Mucosa of descending colon (tissue), 3 donors: ENCODE data around the gene IQCF5. TPM values are rescaled to one million over a fixed set of nuclear protein-coding genes. Genes with fewer than 3 reads are reported as not detected.
"Not testable (repeated sequence)": the region's sequence is repeated elsewhere in the genome, so short reads cannot be mapped to it uniquely, and the experiment has no call there.

Experiments
- ATAC-seq: fragments of 200-7000 bp; cut with Tn5 transposase; one replicate; pipeline ENCODE4 v1.9.1; 2020; ENCODE audit warnings: mild to moderate bottlenecking, moderate library complexity
- DNase-seq, 3 donors: peaks; one replicate each; pipeline ENCODE4 v3.0.0-alpha.2; 2020
- H3K36me3 ChIP-seq: fragments of 200-600 bp; one replicate; pipeline ENCODE4 v1.8.0; 2021; ENCODE audit warnings: low read depth, mild to moderate bottlenecking
- H3K4me1 ChIP-seq: fragments of 200-600 bp; one replicate; pipeline ENCODE4 v1.8.0; 2021; ENCODE audit warnings: low read depth, mild to moderate bottlenecking
- H3K4me3 ChIP-seq: fragments of 200-600 bp; one replicate; pipeline ENCODE4 v1.8.0; 2021; ENCODE audit warnings: mild to moderate bottlenecking
- H3K9me3 ChIP-seq: fragments of 200-600 bp; one replicate; pipeline ENCODE4 v1.8.0; 2021; ENCODE audit warnings: mild to moderate bottlenecking
- intact Hi-C, 2 donors: fragments of 100-400 bp; cut with DNase I in 1 of 2; cut with micrococcal nuclease in 1 of 2; formaldehyde crosslinking; loops; one replicate each; pipeline versions ENCODE4 v1.11.0 to v1.11.1; 2022; cut with DNase I, micrococcal nuclease
- total RNA-seq, 3 donors: library from RNA; stranded (reverse); fragmentation: NEBNext Ultra II Directional in 2 of 3; extraction: Animal tissue kit (Norgen Biotek cat#: 25700) in 2 of 3; gene quantifications; one replicate each; pipeline versions ENCODE4 v1.2.1 to v1.2.4, GENCODE V29; 2021 to 2023
- TF ChIP-seq, protein P1 (sequence below): fragments of 200-600 bp; IDR thresholded peaks from one replicate; pipeline ENCODE4 v1.8.0; 2022; ENCODE audit warnings: antibody characterized with exemption, mild to moderate bottlenecking
- donor health status: DM: no; HTN: no; CAD: no; lungs with moderate emphysema.
- donor health status: DM: no; HTN: no; CAD: no.
- donor health status: DM: no; HTN: yes; CAD: no.

Gene IQCF5
- total RNA-seq, 3 donors from 2014 or later, result not detected

DNA sequence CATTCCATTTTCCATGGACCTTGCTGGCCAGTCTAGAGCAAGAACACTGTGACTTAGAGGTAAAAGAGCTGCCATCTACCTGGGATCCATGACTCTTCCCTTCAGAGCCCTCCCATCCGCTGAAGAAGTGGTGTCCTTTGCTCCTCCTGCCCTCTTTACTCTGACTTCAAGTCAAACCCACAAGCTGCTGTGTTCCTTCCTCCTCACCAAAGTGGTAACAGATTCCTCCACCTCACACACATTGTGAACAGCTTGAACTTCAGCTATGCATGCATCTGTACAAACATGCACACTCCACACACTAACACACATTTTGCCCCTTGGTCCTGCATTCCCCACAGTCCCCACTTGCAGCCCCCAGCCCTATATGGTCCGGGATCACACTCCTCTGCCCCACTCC lies 990 bp downstream of the IQCF5 start:
- intact Hi-C loops, result no loop called here
- H3K36me3 ChIP-seq, result no peaks in the 10 kb centered on the region
- no peak for ATAC-seq
- H3K9me3 ChIP-seq, result no peaks in the 10 kb centered on the region
- TF ChIP-seq, protein P1, sequence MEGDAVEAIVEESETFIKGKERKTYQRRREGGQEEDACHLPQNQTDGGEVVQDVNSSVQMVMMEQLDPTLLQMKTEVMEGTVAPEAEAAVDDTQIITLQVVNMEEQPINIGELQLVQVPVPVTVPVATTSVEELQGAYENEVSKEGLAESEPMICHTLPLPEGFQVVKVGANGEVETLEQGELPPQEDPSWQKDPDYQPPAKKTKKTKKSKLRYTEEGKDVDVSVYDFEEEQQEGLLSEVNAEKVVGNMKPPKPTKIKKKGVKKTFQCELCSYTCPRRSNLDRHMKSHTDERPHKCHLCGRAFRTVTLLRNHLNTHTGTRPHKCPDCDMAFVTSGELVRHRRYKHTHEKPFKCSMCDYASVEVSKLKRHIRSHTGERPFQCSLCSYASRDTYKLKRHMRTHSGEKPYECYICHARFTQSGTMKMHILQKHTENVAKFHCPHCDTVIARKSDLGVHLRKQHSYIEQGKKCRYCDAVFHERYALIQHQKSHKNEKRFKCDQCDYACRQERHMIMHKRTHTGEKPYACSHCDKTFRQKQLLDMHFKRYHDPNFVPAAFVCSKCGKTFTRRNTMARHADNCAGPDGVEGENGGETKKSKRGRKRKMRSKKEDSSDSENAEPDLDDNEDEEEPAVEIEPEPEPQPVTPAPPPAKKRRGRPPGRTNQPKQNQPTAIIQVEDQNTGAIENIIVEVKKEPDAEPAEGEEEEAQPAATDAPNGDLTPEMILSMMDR, result no peak
- H3K4me1 ChIP-seq, result no peaks in the 10 kb centered on the region
- DNase-seq, result no peak
- no peak overlapping the region for H3K4me3 ChIP-seq

DNA sequence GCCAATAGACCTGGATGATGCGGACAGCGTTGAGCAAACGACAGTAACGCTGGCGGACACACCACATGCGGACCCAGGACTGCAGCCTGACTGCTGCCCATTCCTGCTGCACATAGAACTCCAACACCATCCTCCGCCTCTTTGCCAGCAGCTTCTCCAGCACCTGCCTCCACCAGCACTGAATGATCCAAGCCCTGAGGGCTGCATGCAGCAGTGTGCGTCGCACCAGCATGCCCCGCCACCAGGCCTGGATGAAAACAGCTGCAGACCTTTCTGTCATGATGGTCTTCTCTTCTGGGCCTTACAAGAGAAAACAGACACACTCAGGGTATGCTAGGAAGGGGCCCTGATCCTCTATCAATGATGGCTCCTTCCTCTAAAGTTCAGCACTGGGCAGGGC lies 1.5 kb downstream of the IQCF5 start:
- H3K9me3 ChIP-seq, result no peaks in the 10 kb centered on the region
- no peak for DNase-seq
- no peak overlapping the region for H3K4me3 ChIP-seq
- intact Hi-C loops, result no loop called here
- H3K4me1 ChIP-seq, result no peaks in the 10 kb centered on the region
- TF ChIP-seq, protein P1, result no peak
- H3K36me3 ChIP-seq, result no peaks in the 10 kb centered on the region
- no peak for ATAC-seq

DNA sequence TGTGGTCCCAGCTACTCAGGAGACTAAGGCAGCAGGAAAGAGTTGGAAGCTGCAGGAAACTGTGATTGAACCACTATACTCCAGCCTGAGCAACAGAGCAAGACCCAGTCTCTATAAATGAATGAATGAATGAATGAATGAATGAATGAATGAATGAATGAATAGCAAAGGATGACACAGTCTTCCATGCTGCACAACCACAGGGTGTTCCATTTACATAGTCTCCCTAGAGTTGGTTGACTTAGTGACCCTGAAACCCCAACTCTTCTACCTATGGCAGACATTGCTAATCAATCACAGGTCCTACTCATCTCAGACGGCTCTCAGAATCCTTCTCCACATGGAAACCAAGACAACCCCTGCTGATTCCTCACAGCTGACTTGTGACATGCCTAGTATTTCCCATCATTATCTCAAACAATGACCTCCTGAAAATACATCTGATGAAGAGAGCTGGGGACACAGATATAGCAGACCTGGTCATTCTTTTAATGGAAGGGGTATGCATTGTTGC lies 2.1 kb downstream of the IQCF5 start:
- ATAC-seq (no peak), DNase-seq (no peak)
- intact Hi-C loops, result no loop called here
- no peak overlapping the region for H3K4me3 ChIP-seq
- TF ChIP-seq, protein P1, result no peak
- H3K4me1 ChIP-seq, result no peaks in the 10 kb centered on the region
- H3K36me3 ChIP-seq, result no peaks in the 10 kb centered on the region
- H3K9me3 ChIP-seq, result no peaks in the 10 kb centered on the region

DNA sequence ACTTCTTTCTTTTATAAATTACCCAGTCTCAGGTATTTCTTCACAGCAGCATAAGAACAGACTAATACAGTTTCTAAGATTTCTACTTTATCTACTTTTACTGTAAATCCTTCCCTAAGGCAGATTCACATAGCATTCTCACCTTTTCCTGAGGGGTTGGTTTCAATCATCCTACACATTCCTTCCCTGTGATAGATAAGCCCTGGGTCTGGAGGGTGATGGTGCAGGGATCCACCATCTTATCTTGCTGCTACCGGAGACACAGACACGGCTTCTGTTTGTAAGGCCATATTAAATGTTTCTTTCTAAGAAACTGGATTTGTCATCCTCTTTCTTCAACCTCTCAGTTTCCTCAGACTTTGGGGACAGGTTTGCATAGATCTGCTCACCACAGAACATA lies 6.1 kb downstream of the IQCF5 start:
- TF ChIP-seq, protein P1, result no peak
- Histone ChIP-seq H3K4me3 (no peak overlapping the region), H3K9me3 (no peaks in the 10 kb centered on the region), H3K4me1 (no peaks in the 10 kb centered on the region), H3K36me3 (no peaks in the 10 kb centered on the region)
- DNase-seq (no peak), ATAC-seq (no peak)
- intact Hi-C loops, result no loop called here

DNA sequence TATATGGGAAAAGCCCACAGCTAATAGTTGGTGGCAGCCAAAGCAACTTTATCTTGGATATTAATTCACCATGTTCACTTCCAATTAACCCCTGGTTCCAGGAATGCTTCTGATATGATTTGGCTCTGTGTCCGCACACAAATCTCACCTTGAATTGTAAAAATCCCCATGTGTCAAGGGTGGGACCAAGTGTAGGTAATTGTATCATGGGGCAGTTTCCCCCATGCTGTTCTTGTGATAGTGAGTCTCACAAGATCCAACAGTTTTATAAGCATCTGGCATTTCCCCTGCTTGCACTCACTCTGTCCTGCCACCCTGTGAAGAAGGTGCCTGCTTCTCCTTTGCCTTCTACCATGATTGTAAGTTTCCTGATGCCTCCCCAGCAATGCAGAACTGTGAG lies 6.5 kb downstream of the IQCF5 start:
- DNase-seq, H3K4me3 ChIP-seq, H3K9me3 ChIP-seq, ATAC-seq, H3K4me1 ChIP-seq, intact Hi-C loops, H3K36me3 ChIP-seq: not testable (repeated sequence)

DNA sequence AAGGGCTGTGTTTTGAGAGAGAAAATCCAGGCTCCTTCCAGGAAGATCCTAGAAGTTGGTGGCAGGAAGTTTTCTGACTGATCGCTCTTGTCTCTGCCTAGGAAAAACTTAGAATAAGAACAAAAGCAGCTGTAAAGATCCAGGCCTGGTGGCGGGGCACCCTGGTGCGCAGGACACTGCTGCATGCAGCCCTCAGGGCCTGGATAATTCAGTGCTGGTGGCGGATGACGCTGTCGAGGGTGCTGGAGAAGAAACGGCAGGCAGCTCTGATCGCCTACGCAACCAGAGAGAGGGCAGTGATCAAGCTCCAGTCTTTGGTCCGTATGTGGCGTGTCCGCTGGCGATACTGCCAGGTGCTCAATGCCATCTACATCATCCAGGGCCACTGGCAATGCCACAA lies 12.5 kb downstream of the IQCF5 start:
- Histone ChIP-seq H3K9me3 (no peaks in the 10 kb centered on the region), H3K36me3 (no peaks in the 10 kb centered on the region), H3K4me1 (no peaks in the 10 kb centered on the region), H3K4me3 (no peak overlapping the region)
- TF ChIP-seq, protein P1, result no peak
- DNase-seq, result no peak
- intact Hi-C loops, result no loop called here
- ATAC-seq, result no peak
